HT1080 (cell line): ENCODE results near the gene DNAJC5G. TPM values are rescaled to one million over a fixed set of nuclear protein-coding genes. Genes with fewer than 3 reads are reported as not detected.
"Not testable (repeated sequence)": the region's sequence is repeated elsewhere in the genome, so short reads cannot be mapped to it uniquely, and the experiment has no call there.

Source experiments
- DNase-seq: peaks from one replicate; pipeline ENCODE4 v3.0.0-alpha.2; 2015; ENCODE audit warnings: low read depth
- total RNA-seq: library from RNA; depleted of rRNA; stranded (reverse); fragments of >200 nt; shearing (Covaris generic); gene quantifications from 2 replicates; pipeline ENCODE4 v1.2.3, GENCODE V29; 2014; rRNA removed

DNAJC5G gene
- total RNA-seq, 1 experiment from 2014 or later, result not detected

- DNase-seq, result no peak
These were observed 32.5 kb downstream of the DNAJC5G start for GRCh38 chr2:27307545-27308358.

DNA sequence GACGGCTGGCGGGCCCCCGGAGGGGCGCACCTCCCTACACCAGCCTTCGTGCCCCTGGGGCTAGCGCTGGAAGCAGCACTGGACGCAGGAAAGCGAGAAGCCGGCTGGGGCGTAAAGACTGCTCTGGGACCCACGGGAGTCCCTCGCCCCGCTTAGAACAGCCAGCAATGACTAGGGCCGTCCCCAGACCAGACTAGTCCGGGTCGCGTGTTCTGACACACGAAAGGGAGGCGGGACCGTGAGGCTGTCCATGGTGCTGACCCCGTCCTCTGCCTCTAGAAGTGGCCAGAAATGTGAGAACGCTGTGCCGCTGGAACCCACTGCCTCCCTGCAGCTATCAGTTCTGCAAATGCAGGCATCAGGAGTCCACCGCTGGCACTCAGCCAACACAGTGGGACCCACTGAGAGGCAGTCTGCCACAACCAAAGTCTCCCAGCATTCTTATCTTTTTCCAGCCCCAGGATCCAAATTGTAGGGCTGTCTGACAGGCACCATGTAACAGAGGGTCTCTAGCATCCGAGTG, 33.2 kb downstream of the DNAJC5G start, which contains the start of gene UCN:
Gene UCN, minus strand, starts transcription at position 87 of the 523 bp plus-strand sequence. CDS start 550 bp downstream, outside the sequence.
- no peak for DNase-seq

GRCh38 chr2:27309651-27310050, 34.4 kb downstream of the DNAJC5G start:
- no peak for DNase-seq

DNA sequence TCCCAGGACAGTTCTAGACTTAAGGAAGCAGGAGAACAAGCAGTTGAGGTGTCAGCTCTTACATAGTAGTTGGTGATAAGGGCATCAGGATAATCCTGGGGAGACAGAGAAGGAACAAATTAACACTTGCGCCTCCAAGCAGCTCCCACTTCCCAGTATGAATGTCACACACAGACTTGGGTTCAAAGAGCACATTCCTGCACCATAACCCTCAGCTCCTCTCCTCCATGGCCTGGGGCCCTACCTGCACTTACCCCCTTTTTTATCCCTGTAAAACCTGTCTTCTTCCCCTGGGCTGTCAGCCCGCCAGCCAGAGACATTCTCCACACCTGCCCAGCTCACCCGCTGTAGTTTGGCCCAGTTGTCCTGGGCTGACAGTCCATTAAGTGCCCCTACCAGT, 36.9 kb downstream of the DNAJC5G start:
- DNase-seq, result no peak

- no peak for DNase-seq
These were observed 38.8 kb downstream of the DNAJC5G start for GRCh38 chr2:27313882-27314645.

DNA sequence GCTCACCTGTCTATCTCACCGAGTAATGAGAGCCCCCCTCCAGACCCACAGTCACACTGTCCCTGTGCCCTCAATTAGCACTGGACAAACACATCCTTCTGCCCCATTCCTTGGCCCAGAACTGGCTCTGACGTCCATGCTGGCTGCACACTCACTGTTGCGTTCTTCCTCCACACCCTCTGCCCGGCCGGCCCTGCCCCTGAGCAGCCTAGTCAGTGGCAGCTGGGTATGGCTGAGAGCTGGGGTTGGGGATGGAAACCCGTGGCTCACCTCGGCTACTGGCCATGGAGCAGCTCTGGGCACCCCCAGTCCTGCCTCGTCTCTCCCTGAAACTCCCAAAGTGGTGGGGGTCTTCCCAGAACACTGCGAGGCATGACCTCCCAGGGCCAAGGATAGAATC, 39.5 kb downstream of the DNAJC5G start:
- no peak for DNase-seq

DNA sequence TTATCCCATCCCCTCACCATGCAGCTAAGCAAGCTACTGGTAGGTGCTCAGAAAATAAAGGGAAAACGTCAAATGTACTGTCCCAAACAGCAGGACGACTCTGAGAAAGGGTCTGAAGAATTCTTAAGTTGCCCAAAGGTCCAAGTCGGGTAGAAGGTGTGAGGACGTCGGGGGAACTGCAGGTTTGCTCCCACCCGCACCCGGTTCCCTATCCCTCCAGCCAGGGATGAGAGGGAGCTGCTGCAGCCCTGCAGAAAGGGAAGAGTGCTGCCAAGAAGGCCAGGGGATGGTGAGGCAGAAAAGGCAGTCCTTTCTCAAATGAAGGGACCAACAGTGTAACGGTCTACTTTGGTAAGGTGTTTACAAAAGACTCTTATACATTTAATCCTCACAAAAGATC, 39.9 kb downstream of the DNAJC5G start:
- DNase-seq, result no peak

DNA sequence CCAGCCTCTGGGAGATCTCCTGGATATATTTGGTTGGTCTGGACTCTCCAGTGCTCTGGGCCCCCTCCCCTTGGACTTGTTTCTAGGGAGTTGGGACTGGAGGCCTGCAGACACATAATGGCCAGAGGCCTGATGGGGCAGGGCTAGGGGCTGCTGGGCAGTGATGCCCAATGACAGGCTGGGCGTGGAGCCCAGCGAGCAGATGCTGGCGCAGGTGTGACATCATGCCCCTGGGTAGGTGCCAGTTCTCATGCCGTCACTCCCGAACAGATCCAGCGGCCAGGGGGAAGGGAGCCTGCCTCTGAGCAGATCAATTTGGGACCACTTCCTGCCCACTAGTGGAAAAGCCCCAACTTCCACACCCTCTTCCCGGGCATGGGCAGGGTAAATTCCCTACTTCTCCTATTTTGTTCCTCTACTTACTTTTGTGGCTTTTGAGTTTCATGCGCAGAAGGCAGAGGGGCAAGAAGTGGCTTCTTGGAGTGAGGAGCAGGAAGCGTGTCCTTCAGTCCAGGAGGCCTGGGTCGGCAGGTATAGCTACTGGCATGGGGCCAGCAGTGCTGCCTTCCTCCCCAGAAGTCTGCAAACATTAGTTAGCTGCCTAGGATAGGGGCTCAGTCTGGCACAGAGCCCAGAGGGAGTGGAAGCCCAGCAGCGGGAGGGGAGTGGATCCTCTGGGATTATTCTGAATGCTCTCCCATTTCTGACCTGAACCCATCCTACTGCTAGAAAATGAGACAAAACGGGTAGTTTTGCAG, 41.6 kb downstream of the DNAJC5G start:
- no peak for DNase-seq

DNA sequence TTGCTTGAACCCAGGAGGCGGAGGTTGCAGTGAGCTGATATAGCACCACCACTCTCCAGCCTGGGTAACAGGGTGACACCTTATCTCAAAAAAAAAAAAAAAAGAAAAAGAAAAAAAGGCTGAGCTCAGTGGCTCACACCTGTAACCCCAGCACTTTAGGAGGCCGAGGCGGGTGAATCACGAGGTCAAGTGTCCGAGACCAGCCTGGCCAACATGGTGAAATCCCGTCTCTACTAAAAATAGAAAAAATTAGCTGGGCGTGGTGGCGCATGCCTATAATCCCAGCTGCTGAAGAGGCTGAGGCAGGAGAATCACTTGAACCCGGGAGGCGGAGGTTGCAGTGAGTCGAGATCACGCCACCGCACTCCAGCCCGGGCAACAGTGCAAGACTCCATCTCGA, 44.6 kb downstream of the DNAJC5G start:
- not testable (repeated sequence) for DNase-seq

GRCh38 chr2:27320958-27321543, 45.8 kb downstream of the DNAJC5G start:
- DNase-seq, result peak; percentile 99

DNA sequence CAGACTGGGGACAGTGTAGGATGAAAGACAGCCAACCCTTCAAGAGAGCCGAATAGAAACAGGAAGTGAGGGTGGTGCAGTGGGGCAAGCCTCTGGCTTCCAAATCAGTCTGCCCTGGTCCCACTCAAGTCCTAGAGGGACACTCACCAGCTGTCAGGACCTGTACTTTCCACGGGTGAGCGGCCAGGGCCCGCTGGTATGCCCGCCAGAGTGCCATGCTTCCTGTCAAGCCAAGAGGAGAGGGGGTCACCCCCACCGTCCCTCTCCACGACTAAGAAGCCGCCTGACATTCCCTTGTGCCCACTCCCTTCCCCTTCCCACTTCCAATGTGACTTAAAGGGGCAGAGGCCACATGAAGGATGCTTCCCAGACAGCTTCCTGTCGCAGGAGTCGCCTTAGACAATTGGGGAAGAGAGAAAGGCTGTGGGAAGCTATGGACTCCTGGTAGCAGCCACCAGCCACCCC, 47.1 kb downstream of the DNAJC5G start:
- peak; percentile 34 for DNase-seq

DNA sequence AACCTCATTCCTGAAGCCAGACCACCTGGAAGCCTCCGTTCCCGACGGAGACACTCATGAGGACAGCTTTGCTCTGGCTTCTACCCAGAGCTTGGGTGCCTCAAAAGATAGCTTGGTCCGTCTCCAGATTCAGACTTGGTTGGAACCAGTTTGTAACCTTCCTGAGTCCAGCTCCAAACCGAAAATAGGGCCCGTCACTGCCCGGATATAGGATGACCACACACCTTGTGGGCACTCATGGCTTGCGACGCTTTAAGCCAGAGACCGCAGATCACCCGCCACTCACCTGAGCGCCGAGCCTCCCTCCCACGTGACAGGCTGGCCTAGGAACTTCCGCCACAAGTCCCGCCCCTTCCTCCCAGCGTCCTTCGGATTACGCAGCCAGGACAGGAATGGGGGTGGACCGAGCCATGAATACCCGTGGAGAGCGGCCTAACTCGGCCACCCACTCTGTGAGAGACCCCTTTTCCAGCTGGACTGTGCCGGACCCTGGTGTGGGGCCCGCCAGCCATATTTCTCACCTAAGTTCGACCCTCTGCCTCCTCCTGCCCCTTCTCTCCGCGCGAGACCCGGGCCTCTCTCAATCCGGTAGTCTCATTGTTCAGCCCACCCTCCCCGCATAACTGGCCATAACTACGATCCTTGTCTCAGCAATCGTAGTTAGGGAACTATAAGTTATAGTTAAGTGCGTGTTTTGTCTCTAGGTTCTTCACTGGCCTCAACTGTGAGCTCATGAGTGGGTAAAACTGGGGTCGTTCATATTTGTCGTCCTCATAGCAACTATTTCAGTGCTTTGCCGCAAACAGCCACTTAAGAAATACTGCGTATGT, 47.7 kb downstream of the DNAJC5G start, which contains the start of gene MPV17:
Gene MPV17, minus strand, starts transcription at position 332 of the 830 bp plus-strand sequence. CDS start 580 bp downstream, outside the sequence.
- DNase-seq, result peak; percentile 90

GRCh38 chr2:27323596-27324285, 48.5 kb downstream of the DNAJC5G start:
- no peak for DNase-seq

- no peak for DNase-seq
These were observed 49.5 kb downstream of the DNAJC5G start for GRCh38 chr2:27324720-27325119.

Other genes with a start within 250 kb of the DNAJC5G start
- gene TMEM214, start 242.5 kb upstream of the DNAJC5G start, total RNA-seq, result 34.1 and 46.9 TPM in 2 replicates
- 20.6 and 26.6 TPM in 2 replicates for gene AGBL5, start 223.8 kb upstream of the DNAJC5G start, total RNA-seq
- gene OST4, start 203.8 kb upstream of the DNAJC5G start, total RNA-seq, result 249 and 313 TPM in 2 replicates
- gene EMILIN1, start 196.8 kb upstream of the DNAJC5G start, total RNA-seq, result 0.45 and 1.1 TPM in 2 replicates
- 5.7 and 5.9 TPM in 2 replicates for gene KHK, start 188.7 kb upstream of the DNAJC5G start, total RNA-seq
- gene CGREF1, start 156.3 kb upstream of the DNAJC5G start, total RNA-seq, result 0.13 and 0.26 TPM in 2 replicates
- not detected in 2 replicates for gene ABHD1, start 151.6 kb upstream of the DNAJC5G start, total RNA-seq
- gene PREB, start 140.8 kb upstream of the DNAJC5G start, total RNA-seq, result 66.4 and 75.8 TPM in 2 replicates
- gene PRR30, start 136.0 kb upstream of the DNAJC5G start, total RNA-seq, result not detected in 2 replicates
- not detected in 2 replicates for gene TCF23, start 126.4 kb upstream of the DNAJC5G start, total RNA-seq
- 124 and 132 TPM in 2 replicates for gene ATRAID, start 63.4 kb upstream of the DNAJC5G start, total RNA-seq
- gene SLC5A6, start 63.2 kb upstream of the DNAJC5G start, total RNA-seq, result 77.9 and 82.0 TPM in 2 replicates
- gene CAD, start 58.1 kb upstream of the DNAJC5G start, total RNA-seq, result 52.9 and 54.0 TPM in 2 replicates
- 5.0 and 13.5 TPM in 2 replicates for gene SLC30A3, start 12.4 kb upstream of the DNAJC5G start, total RNA-seq
- 0.13 and 1.2 TPM in 2 replicates for gene TRIM54, start 7.0 kb downstream of the DNAJC5G start, total RNA-seq
- 9.3 and 12.6 TPM in 2 replicates for gene UCN, start 33.0 kb downstream of the DNAJC5G start, total RNA-seq
- 80.7 and 81.5 TPM in 2 replicates for gene MPV17, start 47.7 kb downstream of the DNAJC5G start, total RNA-seq
- gene GTF3C2, start 81.3 kb downstream of the DNAJC5G start, total RNA-seq, result 52.9 and 72.5 TPM in 2 replicates
- gene EIF2B4, start 94.9 kb downstream of the DNAJC5G start, total RNA-seq, result 29.8 and 42.1 TPM in 2 replicates
- gene SNX17, start 95.2 kb downstream of the DNAJC5G start, total RNA-seq, result 122 and 140 TPM in 2 replicates
- gene ZNF513, start 105.3 kb downstream of the DNAJC5G start, total RNA-seq, result 2.4 and 3.1 TPM in 2 replicates
- gene PPM1G, start 134.2 kb downstream of the DNAJC5G start, total RNA-seq, result 208 and 219 TPM in 2 replicates
- gene NRBP1, start 153.2 kb downstream of the DNAJC5G start, total RNA-seq, result 55.7 and 64.2 TPM in 2 replicates
- gene KRTCAP3, start 166.9 kb downstream of the DNAJC5G start, total RNA-seq, result 0.34 and 0.50 TPM in 2 replicates
- 9.1 and 10.5 TPM in 2 replicates for gene IFT172, start 214.3 kb downstream of the DNAJC5G start, total RNA-seq
- 0.88 and 1.2 TPM in 2 replicates for gene FNDC4, start 219.8 kb downstream of the DNAJC5G start, total RNA-seq
- not detected in 2 replicates for gene GCKR, start 221.4 kb downstream of the DNAJC5G start, total RNA-seq